ENCODE measurements around the gene DTX3.
"Not testable (repeated sequence)": the region's sequence is repeated elsewhere in the genome, so short reads cannot be mapped to it uniquely, and the experiment has no call there.

DTX3 gene, protein sequence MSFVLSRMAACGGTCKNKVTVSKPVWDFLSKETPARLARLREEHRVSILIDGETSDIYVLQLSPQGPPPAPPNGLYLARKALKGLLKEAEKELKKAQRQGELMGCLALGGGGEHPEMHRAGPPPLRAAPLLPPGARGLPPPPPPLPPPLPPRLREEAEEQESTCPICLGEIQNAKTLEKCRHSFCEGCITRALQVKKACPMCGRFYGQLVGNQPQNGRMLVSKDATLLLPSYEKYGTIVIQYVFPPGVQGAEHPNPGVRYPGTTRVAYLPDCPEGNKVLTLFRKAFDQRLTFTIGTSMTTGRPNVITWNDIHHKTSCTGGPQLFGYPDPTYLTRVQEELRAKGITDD

DNA sequence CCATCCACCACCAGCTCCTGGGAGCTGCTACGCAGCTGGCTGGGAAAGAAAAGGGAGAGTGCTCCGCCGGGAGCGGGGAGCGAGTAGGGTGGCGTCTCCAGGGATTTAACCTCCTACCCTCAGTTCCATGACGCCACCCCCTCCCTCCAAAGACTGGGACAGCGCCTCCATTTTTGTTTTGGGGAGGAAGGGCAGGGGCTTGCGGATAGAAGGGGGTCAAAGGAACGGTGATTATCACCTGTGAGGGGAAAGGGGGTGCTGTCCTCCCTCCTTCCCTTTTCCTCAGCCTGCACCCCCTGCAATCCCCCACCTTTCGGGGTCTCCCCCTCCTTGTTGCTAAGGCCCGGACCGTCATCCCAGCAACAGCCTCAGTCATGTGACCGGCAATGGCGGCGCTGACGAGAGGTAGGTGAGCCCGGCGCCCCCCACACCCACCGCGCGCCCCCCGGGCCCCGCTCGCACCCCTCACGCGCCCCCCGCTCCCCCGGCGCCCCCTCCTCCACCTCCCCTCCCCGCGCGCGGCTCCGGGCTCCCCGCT is at the start of gene DTX3:
Gene DTX3 (plus strand): TSS at position 371 of the 538 bp plus-strand sequence. CDS start 1,694 bp downstream, outside the sequence.
- DNase-seq: peak; percentile 13

DNA sequence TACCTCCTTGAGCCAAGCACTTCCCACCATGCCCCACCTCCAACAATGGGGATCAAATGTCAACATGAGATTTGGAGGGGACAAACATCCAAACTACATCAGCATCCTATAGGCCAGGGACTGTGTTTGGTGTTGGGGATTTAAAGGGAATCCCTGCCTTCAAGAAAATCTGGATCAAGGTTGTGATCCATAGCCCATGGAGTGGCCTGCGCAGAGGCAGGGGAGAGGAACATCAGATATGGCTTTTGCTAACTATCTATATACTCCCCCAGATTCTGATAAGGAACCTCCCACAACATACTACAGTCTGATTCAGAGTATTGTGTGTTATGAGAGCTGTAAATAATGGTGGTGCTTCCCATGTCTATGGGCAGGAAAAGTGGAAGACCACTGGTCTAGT is 49.7 kb upstream of the DTX3 start:
- no peak for DNase-seq

DNA sequence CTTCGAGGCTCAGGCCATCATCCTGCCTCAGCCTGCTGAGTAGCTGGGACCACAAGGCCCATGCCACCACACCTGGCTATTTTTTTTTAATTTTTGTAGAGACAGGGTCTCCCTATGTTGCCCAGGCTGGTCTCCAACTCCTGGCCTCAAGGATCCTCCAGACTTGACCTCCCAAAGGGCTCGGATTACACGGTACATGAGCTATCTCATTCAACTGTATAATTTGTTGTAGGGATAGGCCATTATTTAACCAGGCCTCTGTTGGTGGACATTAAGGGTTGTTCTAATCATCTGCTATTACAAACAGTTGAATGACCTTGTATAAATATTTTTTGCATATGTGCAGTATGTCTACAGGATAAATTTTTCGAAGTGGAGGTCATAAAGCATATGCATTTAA is 45.8 kb upstream of the DTX3 start:
- no peak for DNase-seq

DNA sequence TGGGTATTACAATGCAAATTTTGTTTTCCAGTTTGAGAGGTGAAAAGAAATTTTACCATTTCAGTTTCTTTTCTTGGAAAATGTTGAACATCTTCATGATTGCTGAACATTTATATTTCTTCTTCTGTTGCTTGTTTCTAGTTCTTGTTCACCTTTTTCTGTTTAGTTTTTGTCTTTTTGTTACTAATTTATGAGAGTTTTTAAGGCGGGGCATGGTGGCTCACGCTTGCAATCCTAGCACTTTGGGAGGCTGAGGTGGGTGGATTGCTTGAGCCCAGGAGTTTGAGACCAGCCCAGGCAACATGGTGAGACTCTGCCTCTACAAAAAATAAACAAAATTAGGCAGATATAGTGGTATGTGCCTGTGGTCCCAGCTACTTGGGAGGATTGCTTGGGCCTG is 44.1 kb upstream of the DTX3 start:
- no peak for DNase-seq

DNA sequence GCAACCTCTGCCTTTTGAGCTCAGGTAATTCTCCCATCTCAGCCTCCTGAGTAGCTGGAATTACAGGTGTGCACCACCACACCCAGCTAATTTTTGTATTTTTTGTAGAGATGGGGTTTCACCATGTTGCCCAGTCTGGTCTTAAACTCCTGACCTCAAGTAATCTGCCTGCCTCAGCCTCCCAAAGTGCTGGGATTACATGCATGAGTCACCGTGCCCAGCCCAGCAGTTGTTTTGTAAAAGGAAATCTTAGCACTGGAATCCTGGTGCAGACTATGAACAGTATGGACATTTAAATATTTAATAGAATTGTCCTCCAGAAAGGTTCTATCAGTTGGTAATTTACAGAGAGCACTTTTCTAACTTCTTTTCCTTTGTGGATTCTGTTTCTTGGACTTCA is 43.5 kb upstream of the DTX3 start:
- not testable (repeated sequence) for DNase-seq

DNA sequence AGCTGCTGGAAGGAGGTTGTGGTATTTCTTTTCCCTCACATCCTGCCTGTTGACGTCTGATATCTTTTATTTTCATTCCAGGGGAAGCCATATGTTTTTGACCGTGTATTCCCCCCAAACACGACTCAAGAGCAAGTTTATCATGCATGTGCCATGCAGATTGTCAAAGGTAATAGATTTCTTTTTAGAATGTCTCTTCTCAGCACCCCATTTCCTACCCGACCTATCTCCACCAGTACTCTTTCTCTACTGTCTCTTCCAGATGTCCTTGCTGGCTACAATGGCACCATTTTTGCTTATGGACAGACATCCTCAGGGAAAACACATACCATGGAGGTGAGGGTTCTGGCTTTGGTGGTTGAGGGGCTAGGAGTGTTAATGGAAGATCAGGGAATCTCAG is 41.3 kb upstream of the DTX3 start:
- DNase-seq: no peak

DNA sequence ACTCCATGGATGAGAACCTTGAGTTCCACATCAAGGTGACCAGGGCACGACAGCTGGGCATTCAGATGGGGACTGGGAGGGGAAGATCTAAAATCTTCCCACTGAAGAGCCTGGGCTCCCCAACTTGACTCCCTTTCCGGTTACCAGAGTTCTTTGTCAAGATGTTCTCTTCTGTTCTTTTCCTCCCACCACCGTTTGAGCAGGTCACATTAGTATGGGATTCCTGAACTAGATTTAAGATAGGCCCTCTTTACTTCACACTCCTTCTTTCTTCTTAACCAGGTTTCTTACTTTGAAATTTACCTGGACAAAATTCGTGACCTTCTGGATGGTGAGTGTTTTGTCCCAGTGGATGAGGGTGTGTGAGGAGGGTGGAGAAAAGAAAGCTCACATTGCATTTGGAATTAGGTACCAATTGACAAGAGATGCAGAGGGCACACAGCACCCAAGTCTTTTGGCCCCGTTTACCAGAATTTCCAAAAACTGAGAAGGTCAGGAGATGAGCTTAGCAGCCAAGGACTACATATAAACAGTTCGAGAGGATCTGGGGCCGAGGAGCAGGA is 40.4 kb upstream of the DTX3 start:
- DNase-seq: no peak

DNA sequence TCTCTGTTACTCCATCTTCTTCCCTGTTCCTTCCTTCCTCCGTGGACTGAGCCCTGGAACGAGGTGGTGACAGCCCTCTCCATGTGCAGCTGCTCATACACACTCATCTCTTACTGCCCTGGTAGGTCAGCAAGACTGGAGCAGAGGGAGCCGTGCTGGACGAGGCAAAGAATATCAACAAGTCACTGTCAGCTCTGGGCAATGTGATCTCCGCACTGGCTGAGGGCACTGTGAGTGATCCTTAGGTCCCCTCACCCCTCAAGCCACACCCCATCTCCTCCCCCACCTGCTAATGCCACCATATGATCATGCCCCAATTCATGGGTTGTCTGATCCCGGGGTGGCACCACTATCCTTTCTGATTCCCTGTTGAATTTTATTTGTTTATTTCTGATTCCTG is 35.8 kb upstream of the DTX3 start:
- no peak for DNase-seq

DNA sequence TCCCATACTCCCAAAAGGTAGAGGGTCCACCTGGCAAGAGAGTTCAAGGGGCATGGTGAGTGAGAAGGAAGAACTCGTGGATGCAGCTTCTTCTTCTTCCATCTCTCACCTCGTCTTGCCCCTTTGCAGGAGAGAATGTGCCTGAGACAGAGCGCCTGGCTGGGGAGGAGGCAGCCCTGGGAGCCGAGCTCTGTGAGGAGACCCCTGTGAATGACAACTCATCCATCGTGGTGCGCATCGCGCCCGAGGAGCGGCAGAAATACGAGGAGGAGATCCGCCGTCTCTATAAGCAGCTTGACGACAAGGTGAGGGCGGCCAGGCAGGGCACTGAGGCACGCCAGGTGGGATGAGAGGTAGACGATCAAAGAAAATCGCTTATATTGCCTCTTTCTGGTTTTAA is 34.8 kb upstream of the DTX3 start:
- DNase-seq: no peak

DNA sequence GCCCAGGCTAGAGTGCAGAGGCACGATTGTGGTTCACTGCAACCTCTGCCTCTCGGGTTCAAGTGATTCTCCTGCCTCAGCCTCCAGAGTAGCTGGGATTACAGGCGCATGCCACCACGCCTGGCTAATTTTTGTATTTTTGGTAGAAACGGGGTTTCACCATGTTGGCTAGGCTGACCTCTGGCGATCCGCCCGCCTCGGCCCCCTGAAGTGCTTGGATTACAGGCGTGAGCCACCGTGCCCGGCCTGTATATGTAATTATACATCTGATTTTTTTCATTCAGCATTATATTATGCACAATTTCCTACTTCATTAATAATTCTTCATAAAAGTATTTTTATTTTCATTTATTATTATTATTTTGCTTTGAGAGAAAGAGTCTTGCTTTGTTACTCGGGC is 34.2 kb upstream of the DTX3 start:
- not testable (repeated sequence) for DNase-seq

DNA sequence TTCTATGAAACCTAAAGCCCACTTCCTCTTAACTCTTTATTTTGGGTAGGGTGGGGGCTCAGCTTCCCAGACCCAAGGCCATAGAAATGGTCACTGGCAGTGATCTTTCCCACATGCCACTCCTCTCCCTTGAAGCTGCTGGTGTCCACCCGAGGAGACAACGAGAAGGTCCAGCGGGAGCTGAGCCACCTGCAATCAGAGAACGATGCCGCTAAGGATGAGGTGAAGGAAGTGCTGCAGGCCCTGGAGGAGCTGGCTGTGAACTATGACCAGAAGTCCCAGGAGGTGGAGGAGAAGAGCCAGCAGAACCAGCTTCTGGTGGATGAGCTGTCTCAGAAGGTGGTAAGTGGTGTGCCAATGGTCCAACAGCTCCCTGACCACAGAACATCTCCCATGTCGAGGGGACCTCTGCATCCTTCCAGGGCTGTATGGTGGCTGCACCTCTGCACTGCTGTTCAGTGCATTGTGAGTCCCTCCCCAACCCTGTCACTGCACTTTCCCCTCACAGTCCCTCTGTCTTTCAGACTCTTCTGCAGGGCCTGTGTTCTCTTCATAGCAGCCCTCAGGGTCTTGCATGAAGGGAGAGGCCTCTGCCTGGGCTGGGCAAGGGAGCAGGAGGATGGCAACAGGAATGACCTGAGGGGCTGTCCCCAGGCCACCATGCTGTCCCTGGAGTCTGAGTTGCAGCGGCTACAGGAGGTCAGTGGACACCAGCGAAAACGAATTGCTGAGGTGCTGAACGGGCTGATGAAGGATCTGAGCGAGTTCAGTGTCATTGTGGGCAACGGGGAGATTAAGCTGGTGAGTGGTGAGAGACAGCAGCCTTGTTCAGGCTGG is 32.5 kb upstream of the DTX3 start:
- no peak for DNase-seq

DNA sequence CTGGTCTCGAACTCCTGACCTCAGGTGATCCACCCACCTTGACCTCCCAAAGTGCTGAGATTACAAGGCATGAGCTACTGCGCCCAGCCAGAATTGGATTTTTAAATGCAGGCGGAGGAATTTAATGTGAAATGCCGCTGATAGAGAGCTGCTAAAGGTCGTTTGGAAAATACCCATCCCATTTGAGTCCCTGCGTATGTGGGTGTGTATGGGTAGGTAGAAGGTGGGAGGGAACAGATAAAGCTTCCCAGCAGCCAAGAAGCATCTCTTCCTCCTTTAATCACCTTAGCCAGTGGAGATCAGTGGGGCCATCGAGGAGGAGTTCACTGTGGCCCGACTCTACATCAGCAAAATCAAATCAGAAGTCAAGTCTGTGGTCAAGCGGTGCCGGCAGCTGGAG is 29.8 kb upstream of the DTX3 start:
- DNase-seq: no peak

DNA sequence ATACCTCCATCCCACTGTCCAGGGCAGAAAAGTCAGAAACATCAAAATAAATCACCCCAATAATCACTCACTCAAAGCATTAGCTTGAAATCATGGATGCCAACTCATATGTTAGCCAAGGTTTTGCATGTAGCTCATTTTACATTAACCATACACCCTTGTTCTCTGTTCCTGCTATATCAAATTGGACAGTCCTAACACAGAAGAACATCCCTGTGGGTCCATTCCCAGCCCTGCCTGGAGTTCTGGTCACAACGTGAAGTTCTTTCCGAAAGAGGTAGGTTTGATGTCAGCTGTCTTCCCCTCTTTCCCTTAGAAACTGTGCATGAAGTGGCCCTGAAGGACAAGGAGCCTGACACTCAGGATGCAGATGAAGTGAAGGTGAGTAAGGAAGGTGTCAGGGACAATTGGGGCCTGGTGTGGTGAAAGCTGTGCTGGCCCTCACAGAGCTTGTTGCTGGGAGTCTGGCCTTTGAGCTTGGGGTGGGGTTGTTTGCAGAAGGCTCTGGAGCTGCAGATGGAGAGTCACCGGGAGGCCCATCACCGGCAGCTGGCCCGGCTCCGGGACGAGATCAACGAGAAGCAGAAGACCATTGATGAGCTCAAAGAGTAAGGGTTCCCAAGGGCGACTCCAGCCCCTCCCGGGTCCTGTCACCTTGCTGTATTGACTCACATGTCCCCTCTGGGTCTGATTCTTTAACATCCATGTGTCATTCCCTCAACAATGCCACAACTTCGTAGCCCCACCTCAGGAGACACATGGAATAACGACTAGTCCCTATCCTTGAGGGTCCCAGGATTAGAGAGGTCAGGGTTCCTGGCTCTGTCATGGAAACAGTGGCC is 28.6 kb upstream of the DTX3 start:
- no peak for DNase-seq

DNA sequence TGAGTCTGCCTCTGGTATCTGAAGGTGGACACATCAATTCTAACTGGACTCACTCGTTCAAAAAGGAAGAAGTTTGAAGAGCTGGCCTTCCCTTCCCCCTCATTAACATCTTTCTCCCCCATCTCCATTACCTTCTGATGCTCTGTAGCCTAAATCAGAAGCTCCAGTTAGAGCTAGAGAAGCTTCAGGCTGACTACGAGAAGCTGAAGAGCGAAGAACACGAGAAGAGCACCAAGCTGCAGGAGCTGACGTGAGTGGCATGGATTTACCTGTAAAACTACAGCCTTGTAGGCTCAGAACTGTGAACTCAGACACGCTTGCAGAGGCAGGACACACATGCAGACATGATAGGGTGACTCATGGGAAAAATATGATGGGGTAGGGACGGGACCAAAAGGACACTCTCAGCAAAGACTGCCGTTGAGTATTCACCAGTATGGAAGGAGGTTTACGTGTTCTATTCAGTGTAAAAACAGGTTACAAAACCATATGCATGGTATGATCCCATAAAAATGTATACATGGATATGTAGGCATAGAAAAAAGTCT is 27.9 kb upstream of the DTX3 start:
- DNase-seq: no peak

DNA sequence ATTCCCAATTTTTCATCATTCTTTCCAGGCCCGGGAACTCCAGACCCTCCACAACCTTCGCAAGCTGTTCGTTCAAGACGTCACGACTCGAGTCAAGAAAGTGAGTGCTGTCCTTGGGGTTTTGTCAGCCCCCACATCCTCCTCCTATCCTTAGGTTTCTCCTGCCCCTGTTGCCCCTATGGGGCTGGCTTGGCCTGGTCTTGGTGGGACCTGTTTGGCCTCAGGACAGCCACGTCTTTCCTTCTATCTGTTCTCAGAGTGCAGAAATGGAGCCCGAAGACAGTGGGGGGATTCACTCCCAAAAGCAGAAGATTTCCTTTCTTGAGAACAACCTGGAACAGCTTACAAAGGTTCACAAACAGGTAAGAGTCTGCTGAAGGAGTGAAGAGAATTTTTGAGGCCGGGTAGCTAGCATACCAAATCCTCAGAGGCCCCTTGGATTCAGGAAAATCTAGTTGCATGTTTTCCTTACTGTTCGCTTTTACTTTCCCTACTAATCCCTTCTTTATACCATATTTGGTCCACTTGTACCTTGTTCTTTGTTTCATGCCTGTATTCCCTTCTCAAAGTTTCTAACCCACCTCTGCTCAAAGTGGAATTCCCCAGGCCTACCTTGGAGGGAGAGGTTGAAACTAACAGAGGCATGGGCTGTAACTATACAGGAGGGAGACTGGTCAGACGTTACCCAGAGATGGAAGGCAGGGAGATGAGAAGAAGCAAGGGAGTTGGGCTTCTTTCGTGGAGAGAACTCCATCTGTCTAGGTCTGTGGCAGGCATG is 26.5 kb upstream of the DTX3 start:
- DNase-seq: no peak

DNA sequence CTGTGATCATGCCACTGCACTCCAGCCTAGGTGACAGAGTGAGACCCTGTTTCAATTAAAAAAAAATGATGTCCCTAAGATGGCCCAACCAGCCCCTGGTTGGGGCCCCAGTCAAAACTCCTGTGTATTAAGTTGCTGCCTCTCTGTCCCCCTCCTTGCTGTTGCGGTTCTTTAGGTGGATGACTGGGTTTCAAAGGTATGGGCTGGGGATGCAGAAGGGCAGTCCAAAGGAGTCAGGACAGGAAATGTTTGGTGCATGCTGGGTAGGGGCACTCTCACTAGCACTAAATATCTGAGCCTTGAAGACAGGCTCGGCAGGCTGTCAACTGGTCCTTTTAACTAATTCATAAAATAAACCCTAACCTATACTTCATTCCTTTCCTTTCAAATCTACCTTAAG is 25.6 kb upstream of the DTX3 start:
- no peak for DNase-seq

DNA sequence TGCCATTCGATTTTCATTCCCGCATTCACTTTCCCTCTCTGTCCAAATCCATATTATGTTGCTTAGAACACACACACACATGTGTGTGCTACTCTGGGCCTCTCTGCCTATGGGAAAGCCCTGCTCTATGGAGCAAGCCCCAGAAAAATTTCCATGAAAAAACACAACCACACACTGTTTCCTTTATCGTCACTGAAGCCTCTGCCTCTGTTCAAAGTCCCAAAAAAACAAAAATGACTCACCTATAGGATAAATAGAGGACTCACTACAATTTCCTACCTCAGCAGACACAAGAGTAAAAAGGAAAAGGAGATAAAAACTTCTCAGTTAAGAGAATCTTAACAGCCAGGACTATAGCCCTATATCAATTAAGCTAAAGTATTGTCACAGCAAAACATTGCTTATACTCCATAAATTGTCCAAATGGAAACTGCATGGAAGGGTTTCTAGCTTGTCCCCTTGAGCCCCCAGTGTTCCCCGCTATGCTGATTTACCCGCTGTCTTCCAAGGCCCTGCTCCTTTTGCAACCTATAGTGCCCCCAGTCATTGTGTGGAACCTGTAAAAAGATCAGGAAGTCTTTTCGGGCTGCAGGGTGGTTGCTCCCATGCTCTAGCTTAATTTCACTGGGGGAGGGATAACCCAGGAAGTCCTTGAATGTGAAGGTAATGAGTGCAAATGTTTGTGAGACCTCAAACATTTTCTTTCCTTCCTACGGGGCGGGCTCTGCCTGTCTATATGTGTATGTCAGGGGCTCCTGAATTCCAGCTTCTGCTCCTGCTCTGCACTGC is 24.8 kb upstream of the DTX3 start:
- no peak for DNase-seq

DNA sequence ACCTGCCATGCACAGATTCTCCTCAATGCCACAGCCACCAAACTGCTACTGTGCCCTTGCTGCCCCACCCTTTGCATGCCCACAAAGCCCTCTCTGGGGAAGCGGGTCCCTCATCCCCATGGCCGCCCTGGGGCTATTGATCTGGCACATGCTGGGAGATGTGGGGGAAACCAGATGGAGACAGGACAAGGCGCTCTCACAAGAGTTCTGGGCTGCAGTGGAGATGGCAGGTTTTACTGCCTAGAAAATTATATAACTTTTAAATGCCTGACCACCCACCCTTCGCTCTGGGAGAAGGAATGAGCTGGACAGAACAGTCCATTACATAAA is 24.2 kb upstream of the DTX3 start:
- no peak for DNase-seq

DNA sequence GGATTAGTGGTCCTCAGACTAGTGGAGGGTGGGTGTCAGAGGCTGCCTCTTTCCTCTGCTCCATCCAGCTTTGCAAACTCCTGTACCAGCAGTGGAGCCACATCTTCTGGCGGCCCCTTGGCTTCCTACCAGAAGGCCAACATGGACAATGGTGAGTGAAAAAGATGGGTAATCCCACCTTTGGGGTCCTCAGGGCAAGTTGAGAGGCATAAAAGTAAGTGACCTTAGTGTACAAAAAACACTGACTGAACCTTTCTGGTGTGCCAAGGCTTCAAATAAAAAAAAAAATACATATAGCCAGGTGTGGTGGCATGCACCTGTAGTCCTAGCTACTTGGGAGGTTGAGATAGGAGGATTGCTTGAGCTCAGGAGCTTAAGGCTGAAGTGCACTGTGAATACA is 22.8 kb upstream of the DTX3 start:
- DNase-seq: no peak

DNA sequence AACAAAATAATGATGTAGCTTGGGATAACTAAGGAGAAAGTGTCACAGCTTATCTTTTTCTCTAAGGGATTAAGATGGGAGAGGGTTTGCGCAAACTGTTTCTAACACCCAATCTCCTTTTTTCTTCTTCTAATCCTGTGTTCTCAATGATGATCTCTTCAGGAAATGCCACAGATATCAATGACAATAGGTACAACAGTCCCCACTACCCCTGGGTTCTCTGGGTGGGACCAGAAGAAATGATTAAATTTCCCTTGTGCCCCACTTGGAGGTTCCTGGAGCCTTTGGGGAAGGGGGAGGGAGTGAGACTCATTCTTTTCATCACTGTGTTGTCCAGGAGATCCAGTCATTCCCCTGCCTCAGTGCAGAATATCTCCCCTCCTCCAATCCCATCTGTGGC is 22.2 kb upstream of the DTX3 start:
- no peak for DNase-seq
